H1 (cell line): ENCODE data around the gene OSBPL2. TPM values are rescaled to one million over a fixed set of nuclear protein-coding genes. Genes with fewer than 3 reads are reported as not detected.

Source experiments
- CTCF ChIA-PET: fragments of 300-600 bp; sonication (Branson Sonifier 250); formaldehyde crosslinking; loops from one replicate; lab custom pipeline; 2021; ENCODE audit not compliant: partially characterized antibody; lab: Charles Lee
- POLR2A ChIA-PET: fragments of 300-600 bp; sonication (Branson Sonifier 250); formaldehyde crosslinking; loops from one replicate; lab custom pipeline; 2021; ENCODE audit warnings: inconsistent platforms; ENCODE audit not compliant: partially characterized antibody; lab: Charles Lee
- DNase-seq, 2 experiments: peaks; one replicate each; pipeline versions ENCODE4 v3.0.0 to v3.0.0-alpha.2; 2010 to 2022; ENCODE audit warnings: low spot score in 2 of 2, low read depth in 1 of 2, mixed read lengths in 1 of 2
- FAIRE-seq: peaks from 2 replicates; lab custom pipeline; 2011; peaks lifted over from hg19 to GRCh38; lab: Jason Lieb, UNC
- H2AFZ ChIP-seq: 2 replicates; pipeline ENCODE4 v1.8.1; 2012; ENCODE audit warnings: low read length, inconsistent platforms
- H2AK5ac ChIP-seq: 2 replicates; pipeline ENCODE4 v1.6.1; 2013; ENCODE audit warnings: low read depth, low read length
- H2BK120ac ChIP-seq: replicated peaks from 2 replicates; pipeline ENCODE3; 2013; ENCODE audit warnings: low read depth, low read length, inconsistent platforms
- H2BK12ac ChIP-seq: 2 replicates; pipeline ENCODE4 v1.6.1; 2013; ENCODE audit warnings: low read depth, low read length
- H2BK15ac ChIP-seq: 2 replicates; pipeline ENCODE4 v1.6.1; 2013; ENCODE audit warnings: low read length
- H2BK20ac ChIP-seq: 2 replicates; pipeline ENCODE4 v1.6.1; 2013; ENCODE audit warnings: low read length
- H2BK5ac ChIP-seq: 2 replicates; pipeline ENCODE4 v1.6.1; 2013; ENCODE audit warnings: low read depth, low read length
- H3K14ac ChIP-seq: 2 replicates; pipeline ENCODE4 v1.6.1; 2013; ENCODE audit warnings: inconsistent platforms; ENCODE audit not compliant: insufficient read length
- H3K18ac ChIP-seq: 2 replicates; pipeline ENCODE4 v1.6.1; 2013; ENCODE audit warnings: low read length; ENCODE audit errors: extremely low read depth
- H3K23ac ChIP-seq: 2 replicates; pipeline ENCODE4 v1.6.1; 2013; ENCODE audit warnings: inconsistent platforms; ENCODE audit not compliant: insufficient read length
- H3K23me2 ChIP-seq: 2 replicates; pipeline ENCODE4 v1.6.1; 2013; ENCODE audit warnings: low read depth, low read length
- H3K27ac ChIP-seq: 2 replicates; pipeline ENCODE4 v1.6.1; 2011; ENCODE audit warnings: low read depth, low read length, inconsistent platforms
- H3K27me3 ChIP-seq, 4 experiments: replicated peaks in 1 of 4; 1 replicate in 1 of 4; 2 replicates in 3 of 4; pipeline versions ENCODE4 v1.6.1 to v1.8.1; 2011 to 2013; ENCODE audit warnings: low read length in 3 of 4, mild to moderate bottlenecking in 3 of 4, inconsistent platforms in 2 of 4, mixed read lengths in 2 of 4, moderate library complexity in 1 of 4; ENCODE audit not compliant: control insufficient read depth in 3 of 4, insufficient read depth in 3 of 4; ENCODE audit errors: extremely low read depth in 1 of 4
- H3K36me3 ChIP-seq, 4 experiments: 2 replicates each; pipeline versions ENCODE4 v1.6.1 to v1.8.1; 2011 to 2013; ENCODE audit warnings: mild to moderate bottlenecking in 4 of 4, low read length in 3 of 4, moderate library complexity in 2 of 4, control low read depth in 1 of 4, inconsistent platforms in 1 of 4; ENCODE audit not compliant: insufficient read depth in 4 of 4, control insufficient read depth in 2 of 4
- H3K4ac ChIP-seq: replicated peaks from 2 replicates; pipeline ENCODE3; 2013; ENCODE audit warnings: low read length, low read depth, mixed read lengths, inconsistent platforms; ENCODE audit not compliant: insufficient read length
- H3K4me1 ChIP-seq, 4 experiments: replicated peaks in 1 of 4; 1 replicate in 1 of 4; 2 replicates in 3 of 4; pipeline versions ENCODE4 v1.6.1 to v1.8.1; 2011 to 2013; ENCODE audit warnings: low read length in 3 of 4, inconsistent platforms in 2 of 4, mixed read lengths in 1 of 4; ENCODE audit not compliant: insufficient read depth in 4 of 4, control insufficient read depth in 3 of 4
- H3K4me2 ChIP-seq, 2 experiments: 2 replicates each; pipeline versions ENCODE4 v1.6.1 to v1.8.1; 2011 to 2013; ENCODE audit warnings: low read depth in 2 of 2, low read length in 2 of 2, control low read depth in 1 of 2, inconsistent platforms in 1 of 2, mild to moderate bottlenecking in 1 of 2; ENCODE audit not compliant: insufficient read depth in 1 of 2
- H3K4me3 ChIP-seq, 4 experiments: fragments of 200-600, 300-600 bp in 1 of 4; sonication (generic), shearing (Covaris generic), sonication (Bioruptor Twin) in 1 of 4; 2 replicates each; pipeline versions ENCODE4 v1.5.1 to v1.8.1; 2011 to 2016; ENCODE audit warnings: low read length in 4 of 4, low read depth in 3 of 4, control low read depth in 2 of 4, inconsistent platforms in 2 of 4, mild to moderate bottlenecking in 2 of 4, mixed read lengths in 1 of 4, moderate library complexity in 1 of 4; ENCODE audit not compliant: insufficient read depth in 2 of 4; ENCODE audit errors: extremely low read depth in 1 of 4
- H3K56ac ChIP-seq: replicated peaks from 2 replicates; pipeline ENCODE3; 2013; ENCODE audit warnings: low read depth, mild to moderate bottlenecking, mixed read lengths, low read length, inconsistent platforms; ENCODE audit not compliant: insufficient read length
- H3K79me1 ChIP-seq: 2 replicates; pipeline ENCODE4 v1.6.1; 2013; ENCODE audit warnings: low read depth, low read length, control low read depth
- H3K79me2 ChIP-seq, 2 experiments: 2 replicates each; pipeline versions ENCODE4 v1.6.1 to v1.8.1; 2012 to 2013; ENCODE audit warnings: low read length in 2 of 2, mild to moderate bottlenecking in 2 of 2, inconsistent platforms in 1 of 2; ENCODE audit not compliant: insufficient read depth in 2 of 2, control insufficient read depth in 1 of 2
- H3K9ac ChIP-seq, 4 experiments: replicated peaks in 1 of 4; 1 replicate in 1 of 4; 2 replicates in 3 of 4; pipeline versions ENCODE4 v1.6.1 to v1.8.1; 2011 to 2013; ENCODE audit warnings: low read depth in 3 of 4, low read length in 3 of 4, control low read depth in 2 of 4, mild to moderate bottlenecking in 2 of 4, moderate library complexity in 2 of 4, inconsistent platforms in 1 of 4; ENCODE audit errors: extremely low read depth in 1 of 4
- H3K9me3 ChIP-seq, 2 experiments: 2 replicates each; pipeline versions ENCODE4 v1.6.1 to v1.8.1; 2012 to 2013; ENCODE audit warnings: mild to moderate bottlenecking in 2 of 2, moderate library complexity in 2 of 2, control low read depth in 1 of 2, inconsistent platforms in 1 of 2, low read depth in 1 of 2, low read length in 1 of 2, mixed read lengths in 1 of 2; ENCODE audit not compliant: insufficient read depth in 2 of 2
- H4K20me1 ChIP-seq, 2 experiments: replicated peaks in 1 of 2; 2 replicates each; pipeline versions ENCODE3 to v1.8.1; 2011 to 2013; ENCODE audit warnings: inconsistent platforms in 2 of 2, low read length in 2 of 2, mild to moderate bottlenecking in 1 of 2; ENCODE audit not compliant: insufficient read depth in 2 of 2, control insufficient read depth in 1 of 2
- H4K5ac ChIP-seq: 2 replicates; pipeline ENCODE4 v1.6.1; 2013; ENCODE audit warnings: low read length, low read depth, mixed read lengths, inconsistent platforms; ENCODE audit not compliant: insufficient read length
- H4K8ac ChIP-seq: 2 replicates; pipeline ENCODE4 v1.8.0; 2013; ENCODE audit warnings: mild to moderate bottlenecking, moderate library complexity, low read length, inconsistent platforms; ENCODE audit not compliant: insufficient read depth; ENCODE audit errors: extremely low read depth
- H4K91ac ChIP-seq: replicated peaks from 2 replicates; pipeline ENCODE3; 2013; ENCODE audit warnings: low read length, mixed read lengths, inconsistent platforms; ENCODE audit not compliant: insufficient read length
- BRCA1 ChIP-seq: IDR thresholded peaks from 2 replicates; pipeline ENCODE4 v1.6.1; 2012; ENCODE audit warnings: low read depth, low read length, improper control_type of control experiment
- CTCF ChIP-seq, 3 experiments: IDR thresholded peaks; 1 replicate in 2 of 3; 2 replicates in 1 of 3; pipeline versions ENCODE4 v1.5.1 to v1.6.1; 2011; ENCODE audit warnings: low read length in 3 of 3, mild to moderate bottlenecking in 3 of 3, inconsistent platforms in 2 of 3, low read depth in 1 of 3, moderate library complexity in 1 of 3; ENCODE audit not compliant: insufficient read depth in 1 of 3; ENCODE audit errors: control extremely low read depth in 1 of 3
- PHF8 ChIP-seq: fragments of 200-600 bp; sonication (generic); conservative IDR thresholded peaks from 2 replicates; pipeline ENCODE4 v1.7.1; 2012; ENCODE audit warnings: low read depth, mild to moderate bottlenecking, inconsistent platforms, low read length, moderate library complexity
- RAD21 ChIP-seq, 2 experiments: IDR thresholded peaks in 1 of 2; conservative IDR thresholded peaks in 1 of 2; 2 replicates each; pipeline ENCODE4 v1.6.1; 2011; ENCODE audit warnings: low read depth in 2 of 2, low read length in 2 of 2, improper control_type of control experiment in 1 of 2, inconsistent platforms in 1 of 2, mild to moderate bottlenecking in 1 of 2, moderate library complexity in 1 of 2
- RFX5 ChIP-seq: IDR thresholded peaks from 2 replicates; pipeline ENCODE4 v1.6.1; 2011; ENCODE audit warnings: low read depth, low read length, improper control_type of control experiment, borderline replicate concordance
- SIN3A ChIP-seq, 2 experiments: IDR thresholded peaks in 1 of 2; conservative IDR thresholded peaks in 1 of 2; 2 replicates each; pipeline ENCODE4 v1.6.1; 2011 to 2012; ENCODE audit warnings: low read length in 2 of 2, improper control_type of control experiment in 1 of 2, low read depth in 1 of 2, mild to moderate bottlenecking in 1 of 2
- SP4 ChIP-seq: IDR thresholded peaks from 2 replicates; pipeline ENCODE4 v1.6.1; 2012; ENCODE audit warnings: low read length, inconsistent platforms
- YY1 ChIP-seq: IDR thresholded peaks from 2 replicates; pipeline ENCODE4 v1.6.1; 2011; ENCODE audit warnings: low read depth, mild to moderate bottlenecking, low read length
- WGBS, 2 experiments: shearing (Covaris generic) in 1 of 2; methylation state at CpG; one replicate each; pipeline versions ENCODE4 v1.1.6 to v1.1.7; 2013 to 2015; ENCODE audit warnings: low lambda C conversion rate in 2 of 2, mixed read lengths in 2 of 2, inconsistent platforms in 1 of 2, low coverage in 1 of 2, missing lambda C conversion rate in 1 of 2; ENCODE audit not compliant: insufficient replicate concordance in 2 of 2, insufficient coverage in 1 of 2, insufficient read length in 1 of 2; ENCODE audit errors: extremely low coverage in 1 of 2, missing lambda C conversion rate in 1 of 2; 5-methylcytosine and 5-hydroxymethylcytosine counted together
- polyA plus RNA-seq, 7 experiments: library from polyadenylated mRNA; depleted of rRNA in 3 of 7; stranded (reverse) in 5 of 7; unstranded in 2 of 7; fragments of >200 nt in 5 of 7; fragments of 200-250 nt in 2 of 7; gene quantifications; 1 replicate in 5 of 7; 2 replicates in 1 of 7; 4 replicates in 1 of 7; pipeline versions ENCODE4 v1.2.1 to v1.2.3, GENCODE V29; 2011 to 2013; ENCODE audit warnings: missing spikeins in 2 of 7, mixed read lengths in 2 of 7
- total RNA-seq: library from RNA; stranded (reverse); fragmentation: NEBNext Ultra II Directional; extraction: Animal tissue kit (Norgen Biotek cat#: 25700); gene quantifications from 2 replicates; pipeline ENCODE4 v1.2.1, GENCODE V29; 2021
- TF ChIP-seq, protein P1 (sequence below): IDR thresholded peaks from 2 replicates; pipeline ENCODE4 v1.6.1; 2012; ENCODE audit warnings: low read length, inconsistent platforms

The OSBPL2 gene
- total and polyA plus RNA-seq, 2 of the 8 experiments (the other 6 are each of a cell fraction or from before 2014, with no cell fraction given): 11.7 to 42.4 TPM

GRCh38 chr20:62195075-62195405, 43.3 kb upstream of the OSBPL2 start:
- no peak overlapping the region for H4K91ac ChIP-seq
- H4K8ac ChIP-seq: no peak overlapping the region
- H3K9me3 ChIP-seq: no peaks in the 10 kb centered on the region
- CTCF ChIA-PET: interaction anchor here (0.7 to 1.6 kb wide), 8 partner anchors 12 to 1165 kb away, joined by 3 to 5 read pairs (median 3); no protein-coding TSS in a partner anchor
- H4K5ac ChIP-seq: no peak overlapping the region
- POLR2A ChIA-PET: interaction anchor here (0.7 kb wide), 1 partner anchor 103 kb away, joined by 3 read pairs; no protein-coding TSS in a partner anchor
- no peak overlapping the region for H3K14ac ChIP-seq
- no peaks in the 10 kb centered on the region for H3K79me1 ChIP-seq
- H3K9ac ChIP-seq: no peak overlapping the region
- H3K4me1 ChIP-seq: no peaks in the 10 kb centered on the region
- H2AFZ ChIP-seq: no peak overlapping the region
- WGBS, 2 experiments: 90% methylated on average over 8 of the region's 8 CpGs; no CpG with 5 or more reads in 1 of the 2 experiments
- FAIRE-seq: no peak
- H3K23me2 ChIP-seq: no peaks in the 10 kb centered on the region
- no peak overlapping the region for H3K23ac ChIP-seq
- no peak overlapping the region for H2AK5ac ChIP-seq
- H3K4me3 ChIP-seq: no peak overlapping the region
- no peak overlapping the region for H3K4ac ChIP-seq
- no peak overlapping the region for H2BK5ac ChIP-seq
- H3K18ac ChIP-seq: no peak overlapping the region
- H3K79me2 ChIP-seq: no peaks in the 10 kb centered on the region
- peaks cover 2 to 5% of the 10 kb centered on the region in 2 experiments for H4K20me1 ChIP-seq
- H3K27me3 ChIP-seq: no peaks in the 10 kb centered on the region
- DNase-seq: no peak
- no peak overlapping the region for H2BK15ac ChIP-seq
- H3K36me3 ChIP-seq: peaks cover 0 to 13% (median 5%) of the 10 kb centered on the region in 4 experiments; a peak in 5 of 8 replicates
- no peak overlapping the region for H3K27ac ChIP-seq
- H2BK20ac ChIP-seq: no peak overlapping the region
- no peak overlapping the region for H2BK120ac ChIP-seq
- no peak overlapping the region for H3K56ac ChIP-seq
- H3K4me2 ChIP-seq: no peak overlapping the region
- H2BK12ac ChIP-seq: no peak overlapping the region
- TF ChIP-seq SP4 (no peak), CTCF (IDR thresholded peaks at IDR 0.05; ENCODE audit: control extremely low read depth in 1 of 3, insufficient read depth in 1 of 3, low read depth in 1 of 3, low read length in 3 of 3) (no peak), BRCA1 (no peak), RAD21 (IDR thresholded peaks at IDR 0.05 in 1 of 2, conservative IDR thresholded peaks at IDR 0.05 in 1 of 2; ENCODE audit: low read depth in 2 of 2, low read length in 2 of 2) (no peak), YY1 (no peak), PHF8 (no peak), SIN3A (conservative IDR thresholded peaks at IDR 0.05 in 1 of 2, IDR thresholded peaks at IDR 0.05 in 1 of 2; ENCODE audit: low read depth in 1 of 2, low read length in 2 of 2) (no peak), RFX5 (no peak)
- TF ChIP-seq, protein P1, sequence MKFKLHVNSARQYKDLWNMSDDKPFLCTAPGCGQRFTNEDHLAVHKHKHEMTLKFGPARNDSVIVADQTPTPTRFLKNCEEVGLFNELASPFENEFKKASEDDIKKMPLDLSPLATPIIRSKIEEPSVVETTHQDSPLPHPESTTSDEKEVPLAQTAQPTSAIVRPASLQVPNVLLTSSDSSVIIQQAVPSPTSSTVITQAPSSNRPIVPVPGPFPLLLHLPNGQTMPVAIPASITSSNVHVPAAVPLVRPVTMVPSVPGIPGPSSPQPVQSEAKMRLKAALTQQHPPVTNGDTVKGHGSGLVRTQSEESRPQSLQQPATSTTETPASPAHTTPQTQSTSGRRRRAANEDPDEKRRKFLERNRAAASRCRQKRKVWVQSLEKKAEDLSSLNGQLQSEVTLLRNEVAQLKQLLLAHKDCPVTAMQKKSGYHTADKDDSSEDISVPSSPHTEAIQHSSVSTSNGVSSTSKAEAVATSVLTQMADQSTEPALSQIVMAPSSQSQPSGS: no peak
